ENCODE data around the gene ZC3H6. TPM values are rescaled to one million over a fixed set of nuclear protein-coding genes. Genes with fewer than 3 reads are reported as not detected.

ZC3H6 gene
- total RNA-seq, 1 experiment from 2014 or later: 5.3 TPM

DNA sequence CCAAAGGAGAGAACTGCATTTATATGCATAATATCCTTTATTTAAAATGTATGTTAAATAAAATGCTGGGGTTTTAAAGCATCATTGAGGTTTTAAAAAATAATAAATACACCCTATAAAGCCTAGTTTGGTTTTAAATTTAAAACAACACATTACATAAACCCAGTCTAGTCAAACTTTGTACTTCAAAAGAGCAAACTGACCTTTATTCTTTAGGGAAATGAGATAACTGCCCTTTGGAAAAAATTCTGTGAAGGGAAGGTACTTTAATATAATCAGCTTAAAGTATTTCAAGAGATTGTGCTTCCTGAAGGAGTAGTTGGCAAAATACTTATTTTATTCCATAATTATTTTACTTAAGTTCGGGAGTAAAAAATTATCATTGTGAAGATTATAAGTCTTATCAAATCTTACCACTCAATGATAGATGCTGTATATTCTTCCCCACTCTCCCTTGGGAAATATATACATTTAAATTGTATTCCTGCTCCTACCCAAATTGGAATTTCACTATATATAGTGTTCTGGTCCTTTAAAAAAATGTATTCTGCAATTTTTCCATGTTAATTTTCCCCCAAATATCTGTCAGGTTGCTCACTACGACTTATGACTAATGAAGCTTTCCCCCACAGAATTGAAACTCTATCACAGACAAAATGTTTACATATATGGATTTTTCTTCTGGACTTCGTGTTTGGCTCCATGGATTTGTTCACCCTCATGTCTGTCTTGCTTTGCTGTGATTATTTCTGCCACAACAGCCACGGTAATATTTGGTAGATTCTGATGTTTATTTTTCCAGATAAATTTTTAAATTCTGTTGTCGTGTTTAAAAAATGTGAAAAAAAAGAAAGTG is 42.1 kb downstream of the ZC3H6 start:
- ATAC-seq: no peak

DNA sequence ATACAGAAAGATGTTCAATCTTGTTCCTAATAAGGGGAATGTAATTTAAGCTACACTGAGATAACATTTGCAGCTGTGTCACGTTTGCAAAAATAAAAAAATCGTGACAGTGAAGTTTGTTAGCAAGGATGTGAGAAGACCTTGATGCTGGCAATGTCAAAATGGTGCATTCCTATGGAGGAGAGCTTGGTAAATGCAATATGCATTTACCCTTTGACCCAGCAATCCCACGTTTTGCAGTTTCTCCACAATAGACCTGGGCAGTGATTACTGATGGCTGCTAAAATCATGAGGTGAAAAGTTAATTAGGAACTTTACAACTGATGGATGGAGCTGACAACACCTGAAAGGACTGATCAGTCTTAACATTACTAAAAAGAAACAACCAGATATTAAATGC is 43.1 kb downstream of the ZC3H6 start:
- intact Hi-C loops (cut with micrococcal nuclease; ENCODE audit: unreplicated experiment): no loop called here
- ChIA-PET CTCF (no interaction called here), POLR2A (no interaction called here)
- H3K9me3 ChIP-seq (ENCODE audit: control insufficient read depth, insufficient read depth, low read depth, low read length): no peaks in the 10 kb centered on the region
- H3K27ac ChIP-seq (ENCODE audit: low read length): no peak overlapping the region
- H3K4me3 ChIP-seq (ENCODE audit: low read depth in 2 of 2, low read length in 2 of 2): no peak overlapping the region
- BruUV-seq (replicated peaks): no TSS peak
- DNase-seq (ENCODE audit: low read depth, low spot score) (no peak), ATAC-seq (no peak)
- TF ChIP-seq TCF7L2 (IDR thresholded peaks at IDR 0.05; ENCODE audit: low read depth, low read length) (no peak), SIN3A (IDR thresholded peaks at IDR 0.05; ENCODE audit: borderline replicate concordance, insufficient read depth, low read depth, low read length) (no peak), POLR2AphosphoS5 (IDR thresholded peaks at IDR 0.05; ENCODE audit: low read depth, low read length) (no peak)
- TF ChIP-seq, protein P1, sequence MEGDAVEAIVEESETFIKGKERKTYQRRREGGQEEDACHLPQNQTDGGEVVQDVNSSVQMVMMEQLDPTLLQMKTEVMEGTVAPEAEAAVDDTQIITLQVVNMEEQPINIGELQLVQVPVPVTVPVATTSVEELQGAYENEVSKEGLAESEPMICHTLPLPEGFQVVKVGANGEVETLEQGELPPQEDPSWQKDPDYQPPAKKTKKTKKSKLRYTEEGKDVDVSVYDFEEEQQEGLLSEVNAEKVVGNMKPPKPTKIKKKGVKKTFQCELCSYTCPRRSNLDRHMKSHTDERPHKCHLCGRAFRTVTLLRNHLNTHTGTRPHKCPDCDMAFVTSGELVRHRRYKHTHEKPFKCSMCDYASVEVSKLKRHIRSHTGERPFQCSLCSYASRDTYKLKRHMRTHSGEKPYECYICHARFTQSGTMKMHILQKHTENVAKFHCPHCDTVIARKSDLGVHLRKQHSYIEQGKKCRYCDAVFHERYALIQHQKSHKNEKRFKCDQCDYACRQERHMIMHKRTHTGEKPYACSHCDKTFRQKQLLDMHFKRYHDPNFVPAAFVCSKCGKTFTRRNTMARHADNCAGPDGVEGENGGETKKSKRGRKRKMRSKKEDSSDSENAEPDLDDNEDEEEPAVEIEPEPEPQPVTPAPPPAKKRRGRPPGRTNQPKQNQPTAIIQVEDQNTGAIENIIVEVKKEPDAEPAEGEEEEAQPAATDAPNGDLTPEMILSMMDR (IDR thresholded peaks at IDR 0.05): no peak
- TF ChIP-seq, protein P2, sequence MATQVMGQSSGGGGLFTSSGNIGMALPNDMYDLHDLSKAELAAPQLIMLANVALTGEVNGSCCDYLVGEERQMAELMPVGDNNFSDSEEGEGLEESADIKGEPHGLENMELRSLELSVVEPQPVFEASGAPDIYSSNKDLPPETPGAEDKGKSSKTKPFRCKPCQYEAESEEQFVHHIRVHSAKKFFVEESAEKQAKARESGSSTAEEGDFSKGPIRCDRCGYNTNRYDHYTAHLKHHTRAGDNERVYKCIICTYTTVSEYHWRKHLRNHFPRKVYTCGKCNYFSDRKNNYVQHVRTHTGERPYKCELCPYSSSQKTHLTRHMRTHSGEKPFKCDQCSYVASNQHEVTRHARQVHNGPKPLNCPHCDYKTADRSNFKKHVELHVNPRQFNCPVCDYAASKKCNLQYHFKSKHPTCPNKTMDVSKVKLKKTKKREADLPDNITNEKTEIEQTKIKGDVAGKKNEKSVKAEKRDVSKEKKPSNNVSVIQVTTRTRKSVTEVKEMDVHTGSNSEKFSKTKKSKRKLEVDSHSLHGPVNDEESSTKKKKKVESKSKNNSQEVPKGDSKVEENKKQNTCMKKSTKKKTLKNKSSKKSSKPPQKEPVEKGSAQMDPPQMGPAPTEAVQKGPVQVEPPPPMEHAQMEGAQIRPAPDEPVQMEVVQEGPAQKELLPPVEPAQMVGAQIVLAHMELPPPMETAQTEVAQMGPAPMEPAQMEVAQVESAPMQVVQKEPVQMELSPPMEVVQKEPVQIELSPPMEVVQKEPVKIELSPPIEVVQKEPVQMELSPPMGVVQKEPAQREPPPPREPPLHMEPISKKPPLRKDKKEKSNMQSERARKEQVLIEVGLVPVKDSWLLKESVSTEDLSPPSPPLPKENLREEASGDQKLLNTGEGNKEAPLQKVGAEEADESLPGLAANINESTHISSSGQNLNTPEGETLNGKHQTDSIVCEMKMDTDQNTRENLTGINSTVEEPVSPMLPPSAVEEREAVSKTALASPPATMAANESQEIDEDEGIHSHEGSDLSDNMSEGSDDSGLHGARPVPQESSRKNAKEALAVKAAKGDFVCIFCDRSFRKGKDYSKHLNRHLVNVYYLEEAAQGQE (IDR thresholded peaks at IDR 0.05; ENCODE audit: insufficient read depth in 1 of 2, low read depth in 2 of 2, low read length in 1 of 2): no peak
- H3K4me1 ChIP-seq (ENCODE audit: control insufficient read depth, insufficient read depth, low read length): no peaks in the 10 kb centered on the region
- in situ Hi-C loops (cut with HindIII; ENCODE audit: low pct_unique_long_range_greater_than_20kb, low sequenced_read_pairs): no loop called here
- H3K27me3 ChIP-seq (ENCODE audit: control insufficient read depth, insufficient read depth, low read length): no peaks in the 10 kb centered on the region
- no peaks in the 10 kb centered on the region for H3K36me3 ChIP-seq (ENCODE audit: control insufficient read depth, insufficient read depth, low read length)

More for the DNA sequence above, 42.1 kb downstream of the ZC3H6 start:
- ChIA-PET CTCF (interaction anchor here (0.7 kb wide), 1 partner anchor 53 kb away, joined by 3 read pairs; no protein-coding TSS in a partner anchor), POLR2A (no interaction called here)
- BruUV-seq (replicated peaks): no TSS peak
- intact Hi-C loops (cut with micrococcal nuclease; ENCODE audit: unreplicated experiment): no loop called here
- Histone ChIP-seq H3K36me3 (ENCODE audit: control insufficient read depth, insufficient read depth, low read length) (no peaks in the 10 kb centered on the region), H3K27ac (ENCODE audit: low read length) (no peak overlapping the region), H3K4me1 (ENCODE audit: control insufficient read depth, insufficient read depth, low read length) (no peaks in the 10 kb centered on the region), H3K27me3 (ENCODE audit: control insufficient read depth, insufficient read depth, low read length) (no peaks in the 10 kb centered on the region), H3K4me3 (ENCODE audit: low read depth in 2 of 2, low read length in 2 of 2) (no peak overlapping the region), H3K9me3 (ENCODE audit: control insufficient read depth, insufficient read depth, low read depth, low read length) (no peaks in the 10 kb centered on the region)
- in situ Hi-C loops (cut with HindIII; ENCODE audit: low pct_unique_long_range_greater_than_20kb, low sequenced_read_pairs): no loop called here
- DNase-seq (ENCODE audit: low read depth, low spot score): no peak
- TF ChIP-seq SIN3A (IDR thresholded peaks at IDR 0.05; ENCODE audit: borderline replicate concordance, insufficient read depth, low read depth, low read length) (no peak), POLR2AphosphoS5 (IDR thresholded peaks at IDR 0.05; ENCODE audit: low read depth, low read length) (no peak), TCF7L2 (IDR thresholded peaks at IDR 0.05; ENCODE audit: low read depth, low read length) (no peak)
- TF ChIP-seq, protein P2 (IDR thresholded peaks at IDR 0.05; ENCODE audit: insufficient read depth in 1 of 2, low read depth in 2 of 2, low read length in 1 of 2): no peak

Data from Panc1 (cell line).